ENCODE results near the gene VDAC2.

VDAC2 gene

DNA sequence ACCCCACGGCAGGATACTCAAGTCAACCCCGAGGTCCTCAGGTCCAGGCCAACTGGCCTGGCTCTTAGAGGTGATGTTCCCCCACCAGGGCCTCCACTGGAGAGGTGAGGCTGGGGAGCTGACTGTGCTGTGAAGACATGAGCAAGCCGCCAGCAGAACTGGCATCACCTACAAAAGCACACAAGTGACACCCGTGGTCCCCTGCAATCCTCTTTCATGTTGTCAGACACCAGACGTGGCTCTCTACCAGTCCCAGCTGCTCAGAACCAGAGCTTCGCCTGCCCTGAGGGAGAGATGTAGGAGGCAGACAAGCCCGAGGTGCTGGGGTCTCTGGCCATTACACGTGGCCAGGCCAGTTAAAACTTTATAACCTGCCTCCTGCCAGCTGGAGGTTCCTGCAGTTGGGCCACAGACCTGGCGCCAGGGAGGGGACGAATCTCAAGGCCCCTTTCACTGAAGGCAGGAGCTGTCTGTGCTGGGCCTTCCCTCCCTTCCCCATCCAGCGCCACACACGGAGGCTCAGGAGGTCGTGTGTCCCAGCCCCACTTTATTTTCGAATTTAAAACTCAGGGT is 22.9 kb downstream of the VDAC2 start:
- no peak for TF ChIP-seq EZH2phosphoT487 (IDR thresholded peaks at IDR 0.05; ENCODE audit: low read depth)
- TF ChIP-seq, protein P1, sequence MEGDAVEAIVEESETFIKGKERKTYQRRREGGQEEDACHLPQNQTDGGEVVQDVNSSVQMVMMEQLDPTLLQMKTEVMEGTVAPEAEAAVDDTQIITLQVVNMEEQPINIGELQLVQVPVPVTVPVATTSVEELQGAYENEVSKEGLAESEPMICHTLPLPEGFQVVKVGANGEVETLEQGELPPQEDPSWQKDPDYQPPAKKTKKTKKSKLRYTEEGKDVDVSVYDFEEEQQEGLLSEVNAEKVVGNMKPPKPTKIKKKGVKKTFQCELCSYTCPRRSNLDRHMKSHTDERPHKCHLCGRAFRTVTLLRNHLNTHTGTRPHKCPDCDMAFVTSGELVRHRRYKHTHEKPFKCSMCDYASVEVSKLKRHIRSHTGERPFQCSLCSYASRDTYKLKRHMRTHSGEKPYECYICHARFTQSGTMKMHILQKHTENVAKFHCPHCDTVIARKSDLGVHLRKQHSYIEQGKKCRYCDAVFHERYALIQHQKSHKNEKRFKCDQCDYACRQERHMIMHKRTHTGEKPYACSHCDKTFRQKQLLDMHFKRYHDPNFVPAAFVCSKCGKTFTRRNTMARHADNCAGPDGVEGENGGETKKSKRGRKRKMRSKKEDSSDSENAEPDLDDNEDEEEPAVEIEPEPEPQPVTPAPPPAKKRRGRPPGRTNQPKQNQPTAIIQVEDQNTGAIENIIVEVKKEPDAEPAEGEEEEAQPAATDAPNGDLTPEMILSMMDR (IDR thresholded peaks at IDR 0.05; ENCODE audit: low read depth, low read length): no peak
- no peak overlapping the region for H2AFZ ChIP-seq (ENCODE audit: low read depth, low read length)
- no peaks in the 10 kb centered on the region for H3K9me3 ChIP-seq (ENCODE audit: insufficient read depth, low read length)
- H4K20me1 ChIP-seq (ENCODE audit: insufficient read depth, low read length): peaks cover 4% of the 10 kb centered on the region
- H3K4me1 ChIP-seq (ENCODE audit: low read length): peaks cover 11% of the 10 kb centered on the region
- H3K9ac ChIP-seq (ENCODE audit: low read length): peak overlapping the region; percentile 59
- H3K27me3 ChIP-seq (ENCODE audit: low read depth, low read length): no peaks in the 10 kb centered on the region
- H3K4me3 ChIP-seq (ENCODE audit: low read length): peak overlapping the region; percentile 95
- H3K36me3 ChIP-seq (replicated peaks; ENCODE audit: low read depth, low read length): peaks cover 21% of the 10 kb centered on the region
- peak overlapping the region; percentile 84 for H3K4me2 ChIP-seq (ENCODE audit: low read length)
- peaks cover 9% of the 10 kb centered on the region for H3K79me2 ChIP-seq (ENCODE audit: low read length)
- peak overlapping the region; percentile 56 for H3K27ac ChIP-seq (ENCODE audit: low read length)

DNA sequence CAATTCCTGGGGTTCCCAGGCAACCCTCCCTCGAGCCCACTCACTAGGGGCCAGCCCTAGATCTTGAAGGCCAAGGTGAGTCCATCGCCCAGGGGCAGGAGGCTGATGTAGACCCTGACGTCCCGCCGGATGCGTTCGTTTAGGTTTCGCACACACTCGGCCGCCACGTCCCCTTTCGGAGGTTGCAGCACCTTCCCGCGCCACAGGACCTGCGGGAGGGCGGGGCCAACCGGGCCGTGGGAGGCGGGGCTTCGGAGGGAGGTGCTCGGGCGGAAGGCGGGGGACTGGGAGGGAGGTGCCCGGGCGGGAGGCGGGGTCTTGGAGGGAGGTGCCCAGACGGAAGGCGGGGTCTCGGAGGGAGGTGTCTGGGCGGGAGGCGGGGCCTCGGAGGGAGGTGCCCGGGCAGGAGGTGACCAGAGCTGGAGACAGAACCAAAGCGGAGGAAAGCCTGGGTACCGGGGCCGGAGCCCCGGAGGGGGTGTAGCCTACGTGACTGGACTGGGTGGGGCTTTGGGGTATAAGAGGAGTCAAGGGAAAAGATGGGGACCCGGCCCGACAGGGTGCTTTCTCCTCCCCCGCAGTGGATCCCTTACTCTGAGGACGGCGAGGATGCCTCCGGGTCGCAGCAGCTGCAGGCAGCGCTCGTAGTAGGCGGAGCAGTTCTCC is 23.6 kb downstream of the VDAC2 start:
- Histone ChIP-seq H3K9ac (ENCODE audit: low read length) (peak overlapping the region; percentile 85), H3K27me3 (ENCODE audit: low read depth, low read length) (no peaks in the 10 kb centered on the region), H2AFZ (ENCODE audit: low read depth, low read length) (peak overlapping the region; percentile 78; the same call in 1 of the 2 replicates), H4K20me1 (ENCODE audit: insufficient read depth, low read length) (no peaks in the 10 kb centered on the region), H3K4me1 (ENCODE audit: low read length) (peaks cover 11% of the 10 kb centered on the region), H3K4me2 (ENCODE audit: low read length) (peak overlapping the region; percentile 94), H3K9me3 (ENCODE audit: insufficient read depth, low read length) (no peaks in the 10 kb centered on the region), H3K79me2 (ENCODE audit: low read length) (peaks cover 3% of the 10 kb centered on the region), H3K4me3 (ENCODE audit: low read length) (peak overlapping the region; percentile 95), H3K27ac (ENCODE audit: low read length) (peak overlapping the region; percentile 66), H3K36me3 (replicated peaks; ENCODE audit: low read depth, low read length) (peaks cover 21% of the 10 kb centered on the region)
- TF ChIP-seq EZH2phosphoT487 (IDR thresholded peaks at IDR 0.05; ENCODE audit: low read depth): no peak
- TF ChIP-seq, protein P1 (IDR thresholded peaks at IDR 0.05; ENCODE audit: low read depth, low read length): no peak

DNA sequence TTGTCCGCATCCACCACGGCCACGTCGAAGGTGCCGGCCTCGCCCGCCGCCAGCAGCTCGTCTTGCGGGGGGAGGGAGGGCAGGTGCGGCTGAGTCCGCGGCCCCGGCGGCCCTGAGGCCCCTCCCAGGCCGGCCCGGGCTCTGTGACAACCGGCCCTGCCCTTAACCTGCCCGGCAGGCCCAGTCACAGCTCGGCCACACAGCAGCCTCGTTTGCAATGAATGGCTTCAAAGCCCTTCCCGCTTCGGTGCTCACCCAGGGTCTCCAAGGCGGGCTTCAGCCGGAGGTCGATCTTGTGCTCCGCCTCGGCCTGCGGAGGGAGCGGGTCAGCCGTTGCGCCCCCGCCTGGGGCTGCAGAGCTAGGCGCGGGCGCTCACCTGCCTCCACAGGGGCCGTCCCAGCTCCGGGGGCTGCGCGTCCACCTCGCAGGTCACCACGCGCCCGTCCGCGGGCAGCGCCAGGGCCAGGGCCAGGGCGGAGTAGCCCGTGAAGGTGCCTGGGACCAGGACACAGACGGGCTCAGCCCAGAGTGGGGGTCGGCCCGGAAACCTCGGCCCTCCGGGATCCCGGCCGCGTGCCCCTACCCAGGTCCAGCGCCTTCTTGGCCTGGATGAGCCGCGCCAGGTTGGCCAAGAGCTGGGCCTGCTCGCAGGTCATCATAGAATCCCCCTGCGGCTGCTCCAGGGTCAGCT is 24.2 kb downstream of the VDAC2 start:
- TF ChIP-seq, protein P1 (IDR thresholded peaks at IDR 0.05; ENCODE audit: low read depth, low read length): peak; percentile 28
- no peak for TF ChIP-seq EZH2phosphoT487 (IDR thresholded peaks at IDR 0.05; ENCODE audit: low read depth)
- peak overlapping the region; percentile 94 for H3K4me2 ChIP-seq (ENCODE audit: low read length)
- no peaks in the 10 kb centered on the region for H3K79me2 ChIP-seq (ENCODE audit: low read length)
- H2AFZ ChIP-seq (ENCODE audit: low read depth, low read length): peak overlapping the region; percentile 78
- H3K4me3 ChIP-seq (ENCODE audit: low read length): peak overlapping the region; percentile 95
- H3K9me3 ChIP-seq (ENCODE audit: insufficient read depth, low read length): no peaks in the 10 kb centered on the region
- no peaks in the 10 kb centered on the region for H4K20me1 ChIP-seq (ENCODE audit: insufficient read depth, low read length)
- H3K27ac ChIP-seq (ENCODE audit: low read length): peak overlapping the region; percentile 66
- H3K4me1 ChIP-seq (ENCODE audit: low read length): peaks cover 11% of the 10 kb centered on the region
- H3K36me3 ChIP-seq (replicated peaks; ENCODE audit: low read depth, low read length): peaks cover 20% of the 10 kb centered on the region
- H3K9ac ChIP-seq (ENCODE audit: low read length): peak overlapping the region; percentile 85
- H3K27me3 ChIP-seq (ENCODE audit: low read depth, low read length): no peaks in the 10 kb centered on the region

Measured in OCI-LY3 (cell line).